ENCODE data around the gene FAM136A. TPM values are rescaled to one million over a fixed set of nuclear protein-coding genes. Genes with fewer than 3 reads are reported as not detected.

Gene FAM136A
- total and polyA plus RNA-seq, 2 donors (not counting 1 experiment from before 2014, with no cell fraction given): 31.1 to 41.6 TPM

GRCh38 chr2:70321370-70321769, 19.5 kb upstream of the FAM136A start:
- no peak overlapping the region for H3K4me3 ChIP-seq (ENCODE audit: control extremely low read depth in 1 of 5, extremely low read depth in 1 of 5, insufficient read depth in 1 of 5, low read depth in 2 of 5, low read length in 4 of 5)
- H3K9me3 ChIP-seq (ENCODE audit: control extremely low read depth in 1 of 3, control insufficient read depth in 2 of 3, insufficient read depth in 1 of 3, low read length in 2 of 3): no peaks in the 10 kb centered on the region
- Mint-ChIP-seq H3K27ac (no peak overlapping the region), H3K4me3 (no peak overlapping the region), H3K27me3 (peaks cover 32% of the 10 kb centered on the region), H3K4me1 (no peaks in the 10 kb centered on the region), H3K9me3 (ENCODE audit: insufficient read depth) (no peaks in the 10 kb centered on the region)
- no peaks in the 10 kb centered on the region for H3K36me3 ChIP-seq (replicated peaks in 1 of 2; ENCODE audit: control extremely low read depth in 1 of 2, control insufficient read depth in 1 of 2, extremely low read depth in 1 of 2, insufficient read depth in 2 of 2, low read length in 1 of 2)
- ATAC-seq (ENCODE audit: low read depth) (no peak), DNase-seq (no peak)
- intact Hi-C loops (cut with micrococcal nuclease): no loop called here
- CTCF ChIA-PET: no interaction called here
- WGBS (ENCODE audit: insufficient coverage): 94% methylated on average over 6 of the region's 6 CpGs
- POLR2A ChIA-PET: no interaction called here
- no peak overlapping the region for H3K9ac ChIP-seq (ENCODE audit: low read length)
- no peak overlapping the region for H2AFZ ChIP-seq (ENCODE audit: insufficient read depth, low read depth, low read length, poor library complexity, severe bottlenecking)
- TF ChIP-seq, protein P1, sequence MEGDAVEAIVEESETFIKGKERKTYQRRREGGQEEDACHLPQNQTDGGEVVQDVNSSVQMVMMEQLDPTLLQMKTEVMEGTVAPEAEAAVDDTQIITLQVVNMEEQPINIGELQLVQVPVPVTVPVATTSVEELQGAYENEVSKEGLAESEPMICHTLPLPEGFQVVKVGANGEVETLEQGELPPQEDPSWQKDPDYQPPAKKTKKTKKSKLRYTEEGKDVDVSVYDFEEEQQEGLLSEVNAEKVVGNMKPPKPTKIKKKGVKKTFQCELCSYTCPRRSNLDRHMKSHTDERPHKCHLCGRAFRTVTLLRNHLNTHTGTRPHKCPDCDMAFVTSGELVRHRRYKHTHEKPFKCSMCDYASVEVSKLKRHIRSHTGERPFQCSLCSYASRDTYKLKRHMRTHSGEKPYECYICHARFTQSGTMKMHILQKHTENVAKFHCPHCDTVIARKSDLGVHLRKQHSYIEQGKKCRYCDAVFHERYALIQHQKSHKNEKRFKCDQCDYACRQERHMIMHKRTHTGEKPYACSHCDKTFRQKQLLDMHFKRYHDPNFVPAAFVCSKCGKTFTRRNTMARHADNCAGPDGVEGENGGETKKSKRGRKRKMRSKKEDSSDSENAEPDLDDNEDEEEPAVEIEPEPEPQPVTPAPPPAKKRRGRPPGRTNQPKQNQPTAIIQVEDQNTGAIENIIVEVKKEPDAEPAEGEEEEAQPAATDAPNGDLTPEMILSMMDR (IDR thresholded peaks at IDR 0.05): no peak
- no peak for TF ChIP-seq EZH2 (IDR thresholded peaks at IDR 0.05; ENCODE audit: borderline replicate concordance, insufficient read depth, low read depth, low read length, poor library complexity, severe bottlenecking)
- no peak overlapping the region for H3K4me2 ChIP-seq (replicated peaks; ENCODE audit: low read depth, low read length, poor library complexity, severe bottlenecking)
- H3K4me1 ChIP-seq (ENCODE audit: control insufficient read depth in 2 of 2, insufficient read depth in 2 of 2, low read length in 2 of 2): no peaks in the 10 kb centered on the region
- H3K27ac ChIP-seq (ENCODE audit: low read length in 2 of 2): no peak overlapping the region
- no peaks in the 10 kb centered on the region for H3K79me2 ChIP-seq (ENCODE audit: control insufficient read depth, insufficient read depth, low read length)
- H3K27me3 ChIP-seq (replicated peaks in 1 of 4; ENCODE audit: control extremely low read depth in 1 of 4, control insufficient read depth in 3 of 4, insufficient read depth in 4 of 4, low read length in 3 of 4): peaks cover 0 to 3% (median 0%) of the 10 kb centered on the region in 4 experiments
- no peaks in the 10 kb centered on the region for H4K20me1 ChIP-seq (ENCODE audit: control insufficient read depth, insufficient read depth, low read length, poor library complexity, severe bottlenecking)

DNA sequence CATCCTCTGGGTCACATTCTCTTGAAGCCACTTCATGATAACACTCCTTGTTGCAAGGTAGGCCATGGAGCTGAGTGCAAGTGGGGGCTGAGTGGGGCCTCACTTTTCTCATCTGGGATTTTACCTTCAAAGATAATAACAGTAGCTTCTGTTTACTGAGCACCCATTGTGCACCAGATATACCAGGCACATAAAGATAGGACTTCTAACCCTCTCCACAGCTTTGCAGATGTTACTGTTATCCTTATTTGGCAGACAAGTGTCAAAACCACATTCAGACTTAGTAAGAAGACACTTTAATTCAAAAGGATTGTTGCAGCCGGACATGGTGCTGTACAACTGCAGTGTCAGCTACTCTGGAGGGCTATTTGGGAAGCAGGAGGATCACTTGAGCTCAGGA, 12.8 kb upstream of the FAM136A start:
- Histone ChIP-seq H3K27ac (ENCODE audit: low read length in 2 of 2) (no peak overlapping the region), H3K79me2 (ENCODE audit: control insufficient read depth, insufficient read depth, low read length) (no peaks in the 10 kb centered on the region), H3K9ac (ENCODE audit: low read length) (no peak overlapping the region), H3K4me2 (replicated peaks; ENCODE audit: low read depth, low read length, poor library complexity, severe bottlenecking) (no peak overlapping the region), H3K4me3 (ENCODE audit: control extremely low read depth in 1 of 5, extremely low read depth in 1 of 5, insufficient read depth in 1 of 5, low read depth in 2 of 5, low read length in 4 of 5) (no peak overlapping the region), H3K9me3 (ENCODE audit: control extremely low read depth in 1 of 3, control insufficient read depth in 2 of 3, insufficient read depth in 1 of 3, low read length in 2 of 3) (no peaks in the 10 kb centered on the region), H3K27me3 (replicated peaks in 1 of 4; ENCODE audit: control extremely low read depth in 1 of 4, control insufficient read depth in 3 of 4, insufficient read depth in 4 of 4, low read length in 3 of 4) (peaks cover 0 to 7% (median 2%) of the 10 kb centered on the region in 4 experiments), H3K36me3 (replicated peaks in 1 of 2; ENCODE audit: control extremely low read depth in 1 of 2, control insufficient read depth in 1 of 2, extremely low read depth in 1 of 2, insufficient read depth in 2 of 2, low read length in 1 of 2) (no peaks in the 10 kb centered on the region), H2AFZ (ENCODE audit: insufficient read depth, low read depth, low read length, poor library complexity, severe bottlenecking) (no peak overlapping the region), H4K20me1 (ENCODE audit: control insufficient read depth, insufficient read depth, low read length, poor library complexity, severe bottlenecking) (no peaks in the 10 kb centered on the region), H3K4me1 (ENCODE audit: control insufficient read depth in 2 of 2, insufficient read depth in 2 of 2, low read length in 2 of 2) (no peaks in the 10 kb centered on the region)
- Mint-ChIP-seq H3K4me3 (no peak overlapping the region), H3K9me3 (ENCODE audit: insufficient read depth) (no peaks in the 10 kb centered on the region), H3K27ac (no peak overlapping the region), H3K4me1 (no peaks in the 10 kb centered on the region), H3K27me3 (peaks cover 23% of the 10 kb centered on the region)
- ChIA-PET CTCF (interaction anchor here (0.6 kb wide), 2 partner anchors 470 to 1379 kb away, joined by 4 read pairs; no protein-coding TSS in a partner anchor), POLR2A (no interaction called here)
- intact Hi-C loops (cut with micrococcal nuclease): no loop called here
- DNase-seq (no peak), ATAC-seq (ENCODE audit: low read depth) (no peak)
- WGBS (ENCODE audit: insufficient coverage): 100% methylated on average over 1 of the region's 1 CpG
- TF ChIP-seq, protein P1 (IDR thresholded peaks at IDR 0.05): no peak

Measured in B cell (primary cell).